H9 (cell line): ENCODE measurements around the gene ATP5MG. TPM values are rescaled to one million over a fixed set of nuclear protein-coding genes. Genes with fewer than 3 reads are reported as not detected.

Experiments
- DNase-seq: peaks from one replicate; pipeline ENCODE4 v3.0.0-alpha.2; 2017
- H2AFZ ChIP-seq: one replicate; pipeline ENCODE4 v1.6.1; 2013; ENCODE audit warnings: mild to moderate bottlenecking, low read length, control low read depth, moderate library complexity
- H2AK5ac ChIP-seq: 2 replicates; pipeline ENCODE4 v1.6.1; 2013; ENCODE audit warnings: low read length, control low read depth, mixed read lengths; ENCODE audit not compliant: insufficient read length
- H2BK120ac ChIP-seq: one replicate; pipeline ENCODE4 v1.6.1; 2013; ENCODE audit warnings: low read depth, mild to moderate bottlenecking, low read length, control low read depth, inconsistent platforms; ENCODE audit not compliant: poor library complexity, severe bottlenecking
- H2BK12ac ChIP-seq: 2 replicates; pipeline ENCODE4 v1.6.1; 2013; ENCODE audit warnings: low read length, control low read depth, mixed read lengths, low read depth; ENCODE audit not compliant: insufficient read length
- H2BK15ac ChIP-seq: 2 replicates; pipeline ENCODE4 v1.6.1; 2013; ENCODE audit warnings: low read depth, low read length, control low read depth
- H2BK20ac ChIP-seq: one replicate; pipeline ENCODE4 v1.6.1; 2013; ENCODE audit warnings: low read depth, mild to moderate bottlenecking, low read length, control low read depth, inconsistent platforms; ENCODE audit not compliant: poor library complexity, severe bottlenecking
- H2BK5ac ChIP-seq: 2 replicates; pipeline ENCODE4 v1.6.1; 2013; ENCODE audit warnings: low read length, control low read depth, mixed read lengths; ENCODE audit not compliant: insufficient read length
- H3K14ac ChIP-seq: 2 replicates; pipeline ENCODE4 v1.6.1; 2013; ENCODE audit warnings: low read length, control low read depth; ENCODE audit not compliant: insufficient read depth
- H3K18ac ChIP-seq: 2 replicates; pipeline ENCODE4 v1.6.1; 2013; ENCODE audit warnings: low read depth, mild to moderate bottlenecking, mixed read lengths, low read length, control low read depth; ENCODE audit not compliant: insufficient read length
- H3K23ac ChIP-seq: 2 replicates; pipeline ENCODE4 v1.6.1; 2013; ENCODE audit warnings: low read length, control low read depth, mixed read lengths, low read depth; ENCODE audit not compliant: insufficient read length
- H3K23me2 ChIP-seq: 2 replicates; pipeline ENCODE4 v1.6.1; 2013; ENCODE audit warnings: low read depth, mild to moderate bottlenecking, mixed read lengths, low read length, control low read depth; ENCODE audit not compliant: insufficient read length, poor library complexity, severe bottlenecking
- H3K27ac ChIP-seq: 2 replicates; pipeline ENCODE4 v1.5.1; 2013; ENCODE audit warnings: low read length, control low read depth, mixed read lengths, low read depth; ENCODE audit not compliant: insufficient read length
- H3K27me3 ChIP-seq: 2 replicates; pipeline ENCODE4 v1.6.1; 2013; ENCODE audit warnings: low read length, control low read depth, inconsistent platforms; ENCODE audit not compliant: insufficient read depth
- H3K4ac ChIP-seq: 2 replicates; pipeline ENCODE4 v1.6.1; 2013; ENCODE audit warnings: low read depth, mild to moderate bottlenecking, control low read depth, inconsistent platforms, low read length, moderate library complexity
- H3K4me1 ChIP-seq: 2 replicates; pipeline ENCODE4 v1.6.1; 2013; ENCODE audit warnings: low read length, control low read depth, inconsistent platforms; ENCODE audit not compliant: insufficient read depth
- H3K4me2 ChIP-seq: 2 replicates; pipeline ENCODE4 v1.6.1; 2013; ENCODE audit warnings: low read length, control low read depth, mixed read lengths; ENCODE audit not compliant: insufficient read length, insufficient read depth
- H3K56ac ChIP-seq: 2 replicates; pipeline ENCODE4 v1.6.1; 2013; ENCODE audit warnings: low read depth, mild to moderate bottlenecking, mixed read lengths, low read length, control low read depth; ENCODE audit not compliant: insufficient read length
- H3K79me1 ChIP-seq: 2 replicates; pipeline ENCODE4 v1.6.1; 2013; ENCODE audit warnings: low read depth, mild to moderate bottlenecking, moderate library complexity, low read length, control low read depth, inconsistent platforms; ENCODE audit not compliant: insufficient read depth, poor library complexity, severe bottlenecking
- H3K79me2 ChIP-seq: 2 replicates; pipeline ENCODE4 v1.6.1; 2013; ENCODE audit warnings: low read length, control low read depth, inconsistent platforms; ENCODE audit not compliant: insufficient read depth
- H3K9ac ChIP-seq: 2 replicates; pipeline ENCODE4 v1.6.1; 2013; ENCODE audit warnings: low read length, control low read depth, mixed read lengths; ENCODE audit not compliant: insufficient read length; ENCODE audit errors: extremely low read depth
- H3K9me3 ChIP-seq: one replicate; pipeline ENCODE4 v1.6.1; 2013; ENCODE audit warnings: low read depth, low read length, inconsistent platforms; ENCODE audit not compliant: control insufficient read depth
- H3T11ph ChIP-seq: one replicate; pipeline ENCODE4 v1.6.1; 2013; ENCODE audit warnings: mild to moderate bottlenecking, low read length, control low read depth, inconsistent platforms
- H4K20me1 ChIP-seq: one replicate; pipeline ENCODE4 v1.6.1; 2013; ENCODE audit not compliant: control insufficient read depth, insufficient read length, insufficient read depth
- H4K5ac ChIP-seq: 2 replicates; pipeline ENCODE4 v1.6.1; 2013; ENCODE audit warnings: low read depth, mild to moderate bottlenecking, mixed read lengths, low read length, control low read depth; ENCODE audit not compliant: insufficient read length
- H4K8ac ChIP-seq: replicated peaks from 2 replicates; pipeline ENCODE4 v1.6.1; 2013; ENCODE audit warnings: low read length, control low read depth, mixed read lengths, low read depth; ENCODE audit not compliant: insufficient read length
- H4K91ac ChIP-seq: 2 replicates; pipeline ENCODE4 v1.6.1; 2013; ENCODE audit warnings: low read depth, mild to moderate bottlenecking, moderate library complexity, mixed read lengths, low read length, control low read depth; ENCODE audit not compliant: insufficient read length
- H3K27ac Mint-ChIP-seq, 3 experiments: 2 replicates in 2 of 3; 3 replicates in 1 of 3; pipeline ENCODE4 v1.8.0; 2020 to 2021; ENCODE audit warnings: mixed read lengths in 3 of 3, mild to moderate bottlenecking in 1 of 3, moderate library complexity in 1 of 3
- H3K27me3 Mint-ChIP-seq: 2 replicates; pipeline ENCODE4 v1.8.0; 2021; ENCODE audit warnings: low read depth, mild to moderate bottlenecking, moderate library complexity, mixed read lengths
- H3K36me3 Mint-ChIP-seq, 3 experiments: 2 replicates in 2 of 3; 3 replicates in 1 of 3; pipeline ENCODE4 v1.8.0; 2020 to 2021; ENCODE audit warnings: low read depth in 3 of 3, mixed read lengths in 3 of 3; ENCODE audit not compliant: insufficient read depth in 1 of 3
- H3K4me1 Mint-ChIP-seq, 2 experiments: 2 replicates each; pipeline ENCODE4 v1.8.0; 2020; ENCODE audit warnings: mixed read lengths in 2 of 2
- H3K4me3 Mint-ChIP-seq, 2 experiments: 2 replicates in 1 of 2; 3 replicates in 1 of 2; pipeline ENCODE4 v1.8.0; 2020 to 2021; ENCODE audit warnings: mild to moderate bottlenecking in 2 of 2, mixed read lengths in 2 of 2, moderate library complexity in 1 of 2
- H3K9me3 Mint-ChIP-seq, 2 experiments: 2 replicates in 1 of 2; 3 replicates in 1 of 2; pipeline ENCODE4 v1.8.0; 2020; ENCODE audit warnings: mild to moderate bottlenecking in 2 of 2, mixed read lengths in 2 of 2, moderate library complexity in 1 of 2
- CTCF ChIP-seq: fragments of 200-600 bp; sonication (generic); conservative IDR thresholded peaks from 3 replicates; pipeline ENCODE4 v1.8.0; 2021; ENCODE audit warnings: antibody characterized with exemption, mild to moderate bottlenecking
- total RNA-seq: library from RNA; stranded (reverse); gene quantifications from 2 replicates; pipeline ENCODE4 v1.2.1, GENCODE V29; 2021

ATP5MG gene
- total RNA-seq, 1 experiment from 2014 or later: 254 TPM

GRCh38 chr11:118439646-118440045, 38.2 kb downstream of the ATP5MG start:
- H3K79me1 ChIP-seq: peaks cover 6% of the 10 kb centered on the region
- no peak overlapping the region for H2BK12ac ChIP-seq
- peaks cover 53 to 64% of the 10 kb centered on the region in 2 experiments for H3K4me1 Mint-ChIP-seq
- H2BK5ac ChIP-seq: no peak overlapping the region
- no peaks in the 10 kb centered on the region for H3K27me3 Mint-ChIP-seq
- no peak overlapping the region for H2AK5ac ChIP-seq
- no peak overlapping the region for H3K23ac ChIP-seq
- H3K4ac ChIP-seq: no peak overlapping the region
- H4K91ac ChIP-seq: no peak overlapping the region
- no peak overlapping the region for H2BK15ac ChIP-seq
- no peak overlapping the region for H3T11ph ChIP-seq
- no peak overlapping the region for H4K5ac ChIP-seq
- H3K9me3 ChIP-seq: no peaks in the 10 kb centered on the region
- H3K56ac ChIP-seq: no peak overlapping the region
- H2BK120ac ChIP-seq: no peak overlapping the region
- peak overlapping the region; percentile 14 to 56; a peak in 4 of 5 replicates for H3K4me3 Mint-ChIP-seq
- no peaks in the 10 kb centered on the region for H4K20me1 ChIP-seq
- H4K8ac ChIP-seq: no peak overlapping the region
- no peaks in the 10 kb centered on the region for H3K9me3 Mint-ChIP-seq
- H3K23me2 ChIP-seq: peaks cover 27% of the 10 kb centered on the region
- H3K14ac ChIP-seq: no peak overlapping the region
- no peak for DNase-seq
- no peak overlapping the region for H3K27ac ChIP-seq
- no peak overlapping the region for H2BK20ac ChIP-seq
- no peak overlapping the region for H3K18ac ChIP-seq
- no peak for TF ChIP-seq CTCF
- no peak overlapping the region for H3K4me2 ChIP-seq
- H3K27ac Mint-ChIP-seq: no peak overlapping the region
- H3K79me2 ChIP-seq: peaks cover 46% of the 10 kb centered on the region; the same call in 1 of the 2 replicates
- H3K4me1 ChIP-seq: 0 out of 2 replicates have a peak, but pooled peaks cover 4% of the 10 kb centered on the region
- H3K36me3 Mint-ChIP-seq: peaks cover 6 to 29% (median 8%) of the 10 kb centered on the region in 3 experiments; a peak in 5 of 7 replicates
- no peaks in the 10 kb centered on the region for H3K27me3 ChIP-seq
- H2AFZ ChIP-seq: no peak overlapping the region
- no peak overlapping the region for H3K9ac ChIP-seq
